Loucy (cell line): Measurements from ENCODE around the gene GOLGA1.

Source experiments
- H2AFZ ChIP-seq: fragments of 200-600 bp; sonication (generic); 2 replicates; pipeline ENCODE4 v1.6.0; 2016; ENCODE audit warnings: antibody characterized with exemption, mild to moderate bottlenecking, low read length, moderate library complexity
- H3F3A ChIP-seq: fragments of 200-600 bp; 2 replicates; pipeline ENCODE4 v1.6.0; 2016; ENCODE audit warnings: antibody characterized with exemption, low read depth, mild to moderate bottlenecking
- H3K27me3 ChIP-seq: fragments of 200-600 bp; sonication (generic); 2 replicates; pipeline ENCODE4 v1.6.1; 2014; ENCODE audit warnings: low read length, mild to moderate bottlenecking; ENCODE audit not compliant: insufficient read depth, poor library complexity, severe bottlenecking
- H3K36me3 ChIP-seq: fragments of 200-600 bp; sonication (generic); 2 replicates; pipeline ENCODE4 v1.6.1; 2016; ENCODE audit warnings: low read length; ENCODE audit not compliant: insufficient read depth
- H3K4me1 ChIP-seq: fragments of 200-600 bp; sonication (generic); 2 replicates; pipeline ENCODE4 v1.5.1; 2014; ENCODE audit warnings: low read length, mild to moderate bottlenecking; ENCODE audit not compliant: insufficient read depth, poor library complexity, severe bottlenecking
- H3K4me2 ChIP-seq: fragments of 200-600 bp; sonication (generic); 2 replicates; pipeline ENCODE4 v1.6.0; 2014; ENCODE audit warnings: antibody characterized with exemption, low read length, low read depth, mild to moderate bottlenecking; ENCODE audit not compliant: poor library complexity, severe bottlenecking
- H3K4me3 ChIP-seq: fragments of 200-600 bp; sonication (generic); 2 replicates; pipeline ENCODE4 v1.5.1; 2014; ENCODE audit warnings: low read length, mild to moderate bottlenecking, mixed read lengths; ENCODE audit not compliant: poor library complexity, severe bottlenecking
- H3K79me2 ChIP-seq: fragments of 200-600 bp; sonication (generic); 2 replicates; pipeline ENCODE4 v1.6.1; 2014; ENCODE audit warnings: low read length; ENCODE audit not compliant: insufficient read depth
- H3K9ac ChIP-seq: fragments of 200-600 bp; sonication (generic); 2 replicates; pipeline ENCODE4 v1.6.0; 2014; ENCODE audit warnings: mild to moderate bottlenecking, low read depth, low read length, moderate library complexity; ENCODE audit not compliant: poor library complexity, severe bottlenecking
- H3K9me2 ChIP-seq: fragments of 200-600 bp; sonication (generic); replicated peaks from 2 replicates; pipeline ENCODE4 v1.6.1; 2016; ENCODE audit warnings: low read depth, low read length, mixed read lengths
- H3K9me3 ChIP-seq: fragments of 200-600 bp; sonication (generic); 2 replicates; pipeline ENCODE4 v1.6.1; 2014; ENCODE audit warnings: mild to moderate bottlenecking, antibody characterized with exemption, low read length, low read depth; ENCODE audit not compliant: insufficient read depth
- H4K20me1 ChIP-seq: fragments of 200-600 bp; sonication (generic); 2 replicates; pipeline ENCODE4 v1.6.0; 2014; ENCODE audit warnings: antibody characterized with exemption, low read length, mild to moderate bottlenecking; ENCODE audit not compliant: insufficient read depth, poor library complexity, severe bottlenecking
- EZH2phosphoT487 ChIP-seq: fragments of 200-600 bp; IDR thresholded peaks from 2 replicates; pipeline ENCODE4 v1.6.1; 2018; ENCODE audit warnings: antibody characterized with exemption, mild to moderate bottlenecking, moderate library complexity, borderline replicate concordance
- TF ChIP-seq, protein P1 (sequence below): fragments of 200-600 bp; sonication (generic); conservative IDR thresholded peaks from 2 replicates; pipeline ENCODE4 v1.5.1; 2014; ENCODE audit warnings: mild to moderate bottlenecking, antibody characterized with exemption, low read length

Gene GOLGA1

GRCh38 chr9:124882231-124882630 lies 58.7 kb downstream of the GOLGA1 start:
- TF ChIP-seq, protein P1, sequence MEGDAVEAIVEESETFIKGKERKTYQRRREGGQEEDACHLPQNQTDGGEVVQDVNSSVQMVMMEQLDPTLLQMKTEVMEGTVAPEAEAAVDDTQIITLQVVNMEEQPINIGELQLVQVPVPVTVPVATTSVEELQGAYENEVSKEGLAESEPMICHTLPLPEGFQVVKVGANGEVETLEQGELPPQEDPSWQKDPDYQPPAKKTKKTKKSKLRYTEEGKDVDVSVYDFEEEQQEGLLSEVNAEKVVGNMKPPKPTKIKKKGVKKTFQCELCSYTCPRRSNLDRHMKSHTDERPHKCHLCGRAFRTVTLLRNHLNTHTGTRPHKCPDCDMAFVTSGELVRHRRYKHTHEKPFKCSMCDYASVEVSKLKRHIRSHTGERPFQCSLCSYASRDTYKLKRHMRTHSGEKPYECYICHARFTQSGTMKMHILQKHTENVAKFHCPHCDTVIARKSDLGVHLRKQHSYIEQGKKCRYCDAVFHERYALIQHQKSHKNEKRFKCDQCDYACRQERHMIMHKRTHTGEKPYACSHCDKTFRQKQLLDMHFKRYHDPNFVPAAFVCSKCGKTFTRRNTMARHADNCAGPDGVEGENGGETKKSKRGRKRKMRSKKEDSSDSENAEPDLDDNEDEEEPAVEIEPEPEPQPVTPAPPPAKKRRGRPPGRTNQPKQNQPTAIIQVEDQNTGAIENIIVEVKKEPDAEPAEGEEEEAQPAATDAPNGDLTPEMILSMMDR = no peak
- no peak for TF ChIP-seq EZH2phosphoT487
- no peaks in the 10 kb centered on the region for H3K27me3 ChIP-seq
- no peaks in the 10 kb centered on the region for H3K9me2 ChIP-seq
- H3K79me2 ChIP-seq = no peaks in the 10 kb centered on the region
- H3K4me2 ChIP-seq = no peak overlapping the region
- H3K4me3 ChIP-seq = no peak overlapping the region
- H4K20me1 ChIP-seq = no peaks in the 10 kb centered on the region
- H3K9ac ChIP-seq = no peak overlapping the region
- H2AFZ ChIP-seq = no peak overlapping the region
- no peaks in the 10 kb centered on the region for H3K4me1 ChIP-seq
- peaks cover 2% of the 10 kb centered on the region; the same call in 1 of the 2 replicates for H3F3A ChIP-seq
- no peaks in the 10 kb centered on the region for H3K9me3 ChIP-seq
- H3K36me3 ChIP-seq = peaks cover 65% of the 10 kb centered on the region; the same call in 1 of the 2 replicates

DNA sequence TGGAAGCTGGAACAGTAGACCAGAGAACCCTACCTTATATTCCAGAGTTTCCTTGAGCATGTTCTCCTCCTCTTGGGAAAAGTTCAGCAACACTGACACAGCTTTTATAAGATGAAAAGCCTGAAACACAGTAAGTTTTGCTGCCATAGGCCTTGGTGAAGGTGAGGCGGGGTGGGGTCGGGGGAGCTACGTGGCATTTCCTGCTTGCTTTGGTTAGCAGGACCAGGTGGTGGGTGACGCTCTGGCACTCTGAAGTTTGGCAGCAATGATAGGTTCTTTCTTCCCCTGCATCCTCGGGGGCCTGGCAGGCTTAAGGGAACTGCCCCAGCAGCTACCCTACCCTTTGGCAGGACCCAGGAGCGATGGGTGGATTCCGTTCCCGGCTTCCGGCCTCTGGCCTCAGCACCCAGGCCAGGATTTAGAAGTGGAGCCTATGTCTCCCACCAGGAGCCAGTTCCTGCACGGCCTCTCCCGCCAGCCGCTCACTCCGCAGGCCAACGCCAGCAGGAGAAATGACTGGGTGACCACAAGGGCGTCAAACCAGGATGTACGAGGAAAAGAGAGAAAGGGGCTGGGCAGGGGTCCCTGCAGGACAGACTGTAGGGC lies 59.6 kb downstream of the GOLGA1 start:
- Histone ChIP-seq H3K4me3 (no peak overlapping the region), H3K27me3 (no peaks in the 10 kb centered on the region), H4K20me1 (peaks cover 4% of the 10 kb centered on the region), H2AFZ (no peak overlapping the region), H3K9me2 (no peaks in the 10 kb centered on the region), H3K79me2 (no peaks in the 10 kb centered on the region), H3K36me3 (peaks cover 66% of the 10 kb centered on the region; the same call in 1 of the 2 replicates), H3F3A (peaks cover 2% of the 10 kb centered on the region; the same call in 1 of the 2 replicates), H3K4me2 (no peak overlapping the region), H3K9me3 (no peaks in the 10 kb centered on the region), H3K9ac (no peak overlapping the region), H3K4me1 (no peaks in the 10 kb centered on the region)
- TF ChIP-seq, protein P1 = no peak
- TF ChIP-seq EZH2phosphoT487 = no peak

GRCh38 chr9:124880501-124880900 lies 60.4 kb downstream of the GOLGA1 start:
- Histone ChIP-seq H3K4me1 (no peaks in the 10 kb centered on the region), H3K9me3 (no peaks in the 10 kb centered on the region), H3K9me2 (no peaks in the 10 kb centered on the region), H4K20me1 (peaks cover 11% of the 10 kb centered on the region), H3K36me3 (peaks cover 65% of the 10 kb centered on the region; the same call in 1 of the 2 replicates), H3K79me2 (peaks cover 4% of the 10 kb centered on the region; the same call in 1 of the 2 replicates), H3K4me2 (no peak overlapping the region), H2AFZ (no peak overlapping the region), H3K27me3 (no peaks in the 10 kb centered on the region), H3K4me3 (no peak overlapping the region), H3K9ac (no peak overlapping the region), H3F3A (peaks cover 2% of the 10 kb centered on the region; the same call in 1 of the 2 replicates)
- TF ChIP-seq EZH2phosphoT487 = no peak
- TF ChIP-seq, protein P1 = no peak
